GM23338 (cell line): Measurements from ENCODE around the gene OR1J1. TPM values are rescaled to one million over a fixed set of nuclear protein-coding genes. Genes with fewer than 3 reads are reported as not detected.

ENCODE experiments used
- ATAC-seq: fragments of 200-7000 bp; cut with Tn5 transposase; 3 replicates; pipeline ENCODE4 v1.9.1; 2020
- DNase-seq: peaks from one replicate; pipeline ENCODE4 v3.0.0-alpha.2; 2015; ENCODE audit warnings: low spot score
- H2AFZ ChIP-seq: fragments of 200-600 bp; sonication (generic); 2 replicates; pipeline ENCODE4 v1.8.0; 2016; ENCODE audit warnings: antibody characterized with exemption, mild to moderate bottlenecking, moderate library complexity
- H3F3A ChIP-seq: fragments of 200-600 bp; sonication (generic); replicated peaks from 2 replicates; pipeline ENCODE4 v1.8.0; 2017; ENCODE audit warnings: antibody characterized with exemption, mixed run types, low read depth
- H3K27ac ChIP-seq: fragments of 200-600 bp; sonication (generic); 2 replicates; pipeline ENCODE4 v1.6.1; 2016; ENCODE audit warnings: low read depth
- H3K27me3 ChIP-seq: fragments of 200-600 bp; sonication (generic); 2 replicates; pipeline ENCODE4 v1.8.0; 2016; ENCODE audit warnings: mild to moderate bottlenecking, mixed run types, moderate library complexity; ENCODE audit not compliant: insufficient read depth
- H3K36me3 ChIP-seq: fragments of 200-600 bp; sonication (generic); 2 replicates; pipeline ENCODE4 v1.8.0; 2016; ENCODE audit warnings: mild to moderate bottlenecking; ENCODE audit not compliant: insufficient read depth
- H3K4me1 ChIP-seq: fragments of 200-600 bp; sonication (generic); 2 replicates; pipeline ENCODE4 v1.8.0; 2016; ENCODE audit warnings: mild to moderate bottlenecking, moderate library complexity; ENCODE audit not compliant: insufficient read depth
- H3K4me2 ChIP-seq: fragments of 200-600 bp; sonication (generic); 2 replicates; pipeline ENCODE4 v1.7.1; 2017; ENCODE audit warnings: mixed run types
- H3K4me3 ChIP-seq: fragments of 200-600 bp; sonication (generic); 2 replicates; pipeline ENCODE4 v1.6.1; 2016; ENCODE audit warnings: mixed run types
- H3K79me2 ChIP-seq: fragments of 200-600 bp; sonication (generic); replicated peaks from 2 replicates; pipeline ENCODE4 v1.8.0; 2017; ENCODE audit warnings: mild to moderate bottlenecking; ENCODE audit not compliant: insufficient read depth
- H3K9me2 ChIP-seq: fragments of 200-600 bp; sonication (generic); 2 replicates; pipeline ENCODE4 v1.8.0; 2017; ENCODE audit not compliant: insufficient read depth
- H4K20me1 ChIP-seq: fragments of 200-600 bp; sonication (generic); replicated peaks from 2 replicates; pipeline ENCODE4 v1.8.0; 2017; ENCODE audit warnings: mild to moderate bottlenecking; ENCODE audit not compliant: insufficient read depth
- H3K27ac Mint-ChIP-seq: 2 replicates; pipeline ENCODE4 v1.8.0; 2020; ENCODE audit warnings: inconsistent platforms, mild to moderate bottlenecking, moderate library complexity, mixed read lengths
- H3K27me3 Mint-ChIP-seq: 3 replicates; pipeline ENCODE4 v1.8.0; 2022; ENCODE audit warnings: low read depth, mild to moderate bottlenecking, moderate library complexity, mixed read lengths, inconsistent platforms; ENCODE audit not compliant: insufficient read depth, poor library complexity
- H3K36me3 Mint-ChIP-seq: 3 replicates; pipeline ENCODE4 v1.8.0; 2021; ENCODE audit warnings: low read depth, mild to moderate bottlenecking, inconsistent platforms, moderate library complexity, mixed read lengths
- H3K4me1 Mint-ChIP-seq: 3 replicates; pipeline ENCODE4 v1.8.0; 2020; ENCODE audit warnings: mild to moderate bottlenecking, inconsistent platforms, mixed read lengths
- H3K4me3 Mint-ChIP-seq: 3 replicates; pipeline ENCODE4 v1.8.0; 2021; ENCODE audit warnings: moderate library complexity, mild to moderate bottlenecking, inconsistent platforms, mixed read lengths
- H3K9me3 Mint-ChIP-seq: 3 replicates; pipeline ENCODE4 v1.8.0; 2020; ENCODE audit warnings: moderate library complexity, mild to moderate bottlenecking, inconsistent platforms, mixed read lengths
- CREB1 ChIP-seq: fragments of 250-450 bp; sonication (Bioruptor Pico); IDR thresholded peaks from 2 replicates; pipeline ENCODE4 v1.5.0; 2020; ENCODE audit warnings: low read depth, mild to moderate bottlenecking, moderate library complexity
- EZH2 ChIP-seq: fragments of 200-600 bp; sonication (generic); IDR thresholded peaks from one replicate; pipeline ENCODE4 v1.8.0; 2017; ENCODE audit warnings: antibody characterized with exemption, mild to moderate bottlenecking, low read depth; ENCODE audit not compliant: unreplicated experiment
- EZH2phosphoT487 ChIP-seq: fragments of 200-600 bp; sonication (generic); IDR thresholded peaks from one replicate; pipeline ENCODE4 v1.8.1; 2018; ENCODE audit warnings: antibody characterized with exemption; ENCODE audit not compliant: unreplicated experiment
- JUNB ChIP-seq: IDR thresholded peaks from one replicate; pipeline ENCODE4 v1.6.1; 2016; ENCODE audit warnings: antibody characterized with exemption; ENCODE audit not compliant: unreplicated experiment
- NANOG ChIP-seq: IDR thresholded peaks from 2 replicates; pipeline ENCODE4 v1.6.1; 2016; ENCODE audit warnings: antibody characterized with exemption, borderline replicate concordance
- POLR2AphosphoS5 ChIP-seq: IDR thresholded peaks from 2 replicates; pipeline ENCODE4 v1.6.1; 2016; ENCODE audit warnings: antibody characterized with exemption, low read depth
- STAT1 ChIP-seq: IDR thresholded peaks from one replicate; pipeline ENCODE4 v1.6.1; 2016; ENCODE audit warnings: antibody characterized with exemption; ENCODE audit not compliant: unreplicated experiment
- ZNF114 ChIP-seq: fragments of 250-450 bp; sonication (Bioruptor Pico); IDR thresholded peaks from 2 replicates; pipeline ENCODE4 v1.5.0; 2020; ENCODE audit warnings: mild to moderate bottlenecking, moderate library complexity
- ZNF331 ChIP-seq: fragments of 250-450 bp; sonication (Bioruptor Pico); IDR thresholded peaks from 2 replicates; pipeline ENCODE4 v1.5.0; 2020; ENCODE audit warnings: low read depth, mild to moderate bottlenecking, moderate library complexity
- polyA plus RNA-seq: library from polyadenylated mRNA; unstranded; fragments of >200 nt; fragmentation: Nextera tagmentation; extraction: Ambion mirVana; gene quantifications from 2 replicates; pipeline ENCODE4 v1.2.1, GENCODE V29; 2016
- total RNA-seq: library from RNA; depleted of rRNA; stranded (reverse); fragments of >200 nt; shearing (Covaris generic); gene quantifications from 2 replicates; pipeline ENCODE4 v1.2.3, GENCODE V29; 2014
- TF ChIP-seq, protein P1 (sequence below), 2 experiments: fragments of 200-600 bp in 1 of 2; sonication (generic) in 1 of 2; conservative IDR thresholded peaks; 2 replicates each; pipeline versions ENCODE4 v1.5.1 to v1.6.1; 2016 to 2017; ENCODE audit warnings: antibody characterized with exemption in 2 of 2, low read depth in 2 of 2, mild to moderate bottlenecking in 2 of 2, moderate library complexity in 1 of 2
- TF ChIP-seq, protein P2 (sequence below): fragments of 250-450 bp; sonication (Bioruptor Pico); IDR thresholded peaks from 2 replicates; pipeline ENCODE4 v1.5.0; 2020; ENCODE audit warnings: mild to moderate bottlenecking, moderate library complexity
- TF ChIP-seq, protein P3 (sequence below): IDR thresholded peaks from one replicate; pipeline ENCODE4 v1.6.1; 2018; ENCODE audit warnings: antibody characterized with exemption; ENCODE audit not compliant: unreplicated experiment
- TF ChIP-seq, protein P4 (sequence below): IDR thresholded peaks from 2 replicates; pipeline ENCODE4 v1.6.1; 2016; ENCODE audit warnings: antibody characterized with exemption

Gene OR1J1
- total and polyA plus RNA-seq, 2 experiments from 2014 or later = not detected

DNA sequence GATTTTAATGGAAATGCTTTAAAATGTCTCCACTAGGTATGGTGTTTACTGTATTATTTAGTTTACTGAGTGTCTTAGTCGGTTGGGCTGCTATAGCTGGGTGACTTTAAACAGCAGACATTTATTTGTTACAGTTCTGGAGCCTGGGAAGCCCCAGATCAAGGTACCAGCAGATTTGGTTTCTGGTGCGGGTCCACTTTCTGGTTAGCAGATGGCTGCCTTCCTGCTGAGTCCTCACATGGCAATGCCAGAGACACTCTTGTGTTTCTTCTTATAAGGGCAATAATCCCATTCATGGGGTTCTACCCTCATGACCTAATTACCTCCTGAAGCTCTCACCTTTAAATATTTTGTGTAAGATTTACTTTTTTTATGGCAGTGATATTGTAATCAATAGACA, 40.5 kb upstream of the OR1J1 start:
- Histone ChIP-seq H3K4me1 (no peaks in the 10 kb centered on the region), H3K27me3 (peaks cover 7% of the 10 kb centered on the region; the same call in 1 of the 2 replicates), H2AFZ (no peak overlapping the region), H4K20me1 (no peaks in the 10 kb centered on the region), H3K27ac (no peak overlapping the region), H3K4me2 (no peak overlapping the region), H3F3A (no peaks in the 10 kb centered on the region), H3K9me2 (no peaks in the 10 kb centered on the region), H3K79me2 (no peaks in the 10 kb centered on the region), H3K4me3 (no peak overlapping the region), H3K36me3 (no peaks in the 10 kb centered on the region)
- Mint-ChIP-seq H3K4me3 (no peak overlapping the region), H3K36me3 (no peaks in the 10 kb centered on the region; the same call in 2 of the 3 replicates), H3K27ac (no peak overlapping the region), H3K9me3 (peaks cover 34% of the 10 kb centered on the region), H3K27me3 (no peaks in the 10 kb centered on the region), H3K4me1 (no peaks in the 10 kb centered on the region)
- no peak for DNase-seq
- ATAC-seq = no peak
- no peak for TF ChIP-seq EZH2phosphoT487
- no peak for TF ChIP-seq EZH2
- TF ChIP-seq POLR2AphosphoS5 = no peak
- TF ChIP-seq STAT1 = no peak
- TF ChIP-seq, protein P1, sequence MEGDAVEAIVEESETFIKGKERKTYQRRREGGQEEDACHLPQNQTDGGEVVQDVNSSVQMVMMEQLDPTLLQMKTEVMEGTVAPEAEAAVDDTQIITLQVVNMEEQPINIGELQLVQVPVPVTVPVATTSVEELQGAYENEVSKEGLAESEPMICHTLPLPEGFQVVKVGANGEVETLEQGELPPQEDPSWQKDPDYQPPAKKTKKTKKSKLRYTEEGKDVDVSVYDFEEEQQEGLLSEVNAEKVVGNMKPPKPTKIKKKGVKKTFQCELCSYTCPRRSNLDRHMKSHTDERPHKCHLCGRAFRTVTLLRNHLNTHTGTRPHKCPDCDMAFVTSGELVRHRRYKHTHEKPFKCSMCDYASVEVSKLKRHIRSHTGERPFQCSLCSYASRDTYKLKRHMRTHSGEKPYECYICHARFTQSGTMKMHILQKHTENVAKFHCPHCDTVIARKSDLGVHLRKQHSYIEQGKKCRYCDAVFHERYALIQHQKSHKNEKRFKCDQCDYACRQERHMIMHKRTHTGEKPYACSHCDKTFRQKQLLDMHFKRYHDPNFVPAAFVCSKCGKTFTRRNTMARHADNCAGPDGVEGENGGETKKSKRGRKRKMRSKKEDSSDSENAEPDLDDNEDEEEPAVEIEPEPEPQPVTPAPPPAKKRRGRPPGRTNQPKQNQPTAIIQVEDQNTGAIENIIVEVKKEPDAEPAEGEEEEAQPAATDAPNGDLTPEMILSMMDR (conservative IDR thresholded peaks at IDR 0.05; ENCODE audit: low read depth in 2 of 2) = no peak
- TF ChIP-seq CREB1 (CRISPR knock-in tag) = no peak
- TF ChIP-seq, protein P2, sequence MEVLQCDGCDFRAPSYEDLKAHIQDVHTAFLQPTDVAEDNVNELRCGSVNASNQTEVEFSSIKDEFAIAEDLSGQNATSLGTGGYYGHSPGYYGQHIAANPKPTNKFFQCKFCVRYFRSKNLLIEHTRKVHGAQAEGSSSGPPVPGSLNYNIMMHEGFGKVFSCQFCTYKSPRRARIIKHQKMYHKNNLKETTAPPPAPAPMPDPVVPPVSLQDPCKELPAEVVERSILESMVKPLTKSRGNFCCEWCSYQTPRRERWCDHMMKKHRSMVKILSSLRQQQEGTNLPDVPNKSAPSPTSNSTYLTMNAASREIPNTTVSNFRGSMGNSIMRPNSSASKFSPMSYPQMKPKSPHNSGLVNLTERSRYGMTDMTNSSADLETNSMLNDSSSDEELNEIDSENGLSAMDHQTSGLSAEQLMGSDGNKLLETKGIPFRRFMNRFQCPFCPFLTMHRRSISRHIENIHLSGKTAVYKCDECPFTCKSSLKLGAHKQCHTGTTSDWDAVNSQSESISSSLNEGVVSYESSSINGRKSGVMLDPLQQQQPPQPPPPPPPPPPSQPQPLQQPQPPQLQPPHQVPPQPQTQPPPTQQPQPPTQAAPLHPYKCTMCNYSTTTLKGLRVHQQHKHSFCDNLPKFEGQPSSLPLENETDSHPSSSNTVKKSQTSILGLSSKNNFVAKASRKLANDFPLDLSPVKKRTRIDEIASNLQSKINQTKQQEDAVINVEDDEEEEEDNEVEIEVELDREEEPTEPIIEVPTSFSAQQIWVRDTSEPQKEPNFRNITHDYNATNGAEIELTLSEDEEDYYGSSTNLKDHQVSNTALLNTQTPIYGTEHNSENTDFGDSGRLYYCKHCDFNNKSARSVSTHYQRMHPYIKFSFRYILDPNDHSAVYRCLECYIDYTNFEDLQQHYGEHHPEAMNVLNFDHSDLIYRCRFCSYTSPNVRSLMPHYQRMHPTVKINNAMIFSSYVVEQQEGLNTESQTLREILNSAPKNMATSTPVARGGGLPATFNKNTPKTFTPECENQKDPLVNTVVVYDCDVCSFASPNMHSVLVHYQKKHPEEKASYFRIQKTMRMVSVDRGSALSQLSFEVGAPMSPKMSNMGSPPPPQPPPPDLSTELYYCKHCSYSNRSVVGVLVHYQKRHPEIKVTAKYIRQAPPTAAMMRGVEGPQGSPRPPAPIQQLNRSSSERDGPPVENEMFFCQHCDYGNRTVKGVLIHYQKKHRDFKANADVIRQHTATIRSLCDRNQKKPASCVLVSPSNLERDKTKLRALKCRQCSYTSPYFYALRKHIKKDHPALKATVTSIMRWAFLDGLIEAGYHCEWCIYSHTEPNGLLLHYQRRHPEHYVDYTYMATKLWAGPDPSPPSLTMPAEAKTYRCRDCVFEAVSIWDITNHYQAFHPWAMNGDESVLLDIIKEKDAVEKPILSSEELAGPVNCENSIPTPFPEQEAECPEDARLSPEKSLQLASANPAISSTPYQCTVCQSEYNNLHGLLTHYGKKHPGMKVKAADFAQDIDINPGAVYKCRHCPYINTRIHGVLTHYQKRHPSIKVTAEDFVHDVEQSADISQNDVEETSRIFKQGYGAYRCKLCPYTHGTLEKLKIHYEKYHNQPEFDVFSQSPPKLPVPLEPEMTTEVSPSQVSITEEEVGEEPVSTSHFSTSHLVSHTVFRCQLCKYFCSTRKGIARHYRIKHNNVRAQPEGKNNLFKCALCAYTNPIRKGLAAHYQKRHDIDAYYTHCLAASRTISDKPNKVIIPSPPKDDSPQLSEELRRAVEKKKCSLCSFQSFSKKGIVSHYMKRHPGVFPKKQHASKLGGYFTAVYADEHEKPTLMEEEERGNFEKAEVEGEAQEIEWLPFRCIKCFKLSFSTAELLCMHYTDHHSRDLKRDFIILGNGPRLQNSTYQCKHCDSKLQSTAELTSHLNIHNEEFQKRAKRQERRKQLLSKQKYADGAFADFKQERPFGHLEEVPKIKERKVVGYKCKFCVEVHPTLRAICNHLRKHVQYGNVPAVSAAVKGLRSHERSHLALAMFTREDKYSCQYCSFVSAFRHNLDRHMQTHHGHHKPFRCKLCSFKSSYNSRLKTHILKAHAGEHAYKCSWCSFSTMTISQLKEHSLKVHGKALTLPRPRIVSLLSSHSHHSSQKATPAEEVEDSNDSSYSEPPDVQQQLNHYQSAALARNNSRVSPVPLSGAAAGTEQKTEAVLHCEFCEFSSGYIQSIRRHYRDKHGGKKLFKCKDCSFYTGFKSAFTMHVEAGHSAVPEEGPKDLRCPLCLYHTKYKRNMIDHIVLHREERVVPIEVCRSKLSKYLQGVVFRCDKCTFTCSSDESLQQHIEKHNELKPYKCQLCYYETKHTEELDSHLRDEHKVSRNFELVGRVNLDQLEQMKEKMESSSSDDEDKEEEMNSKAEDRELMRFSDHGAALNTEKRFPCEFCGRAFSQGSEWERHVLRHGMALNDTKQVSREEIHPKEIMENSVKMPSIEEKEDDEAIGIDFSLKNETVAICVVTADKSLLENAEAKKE (CRISPR knock-in tag) = no peak
- TF ChIP-seq, protein P3, sequence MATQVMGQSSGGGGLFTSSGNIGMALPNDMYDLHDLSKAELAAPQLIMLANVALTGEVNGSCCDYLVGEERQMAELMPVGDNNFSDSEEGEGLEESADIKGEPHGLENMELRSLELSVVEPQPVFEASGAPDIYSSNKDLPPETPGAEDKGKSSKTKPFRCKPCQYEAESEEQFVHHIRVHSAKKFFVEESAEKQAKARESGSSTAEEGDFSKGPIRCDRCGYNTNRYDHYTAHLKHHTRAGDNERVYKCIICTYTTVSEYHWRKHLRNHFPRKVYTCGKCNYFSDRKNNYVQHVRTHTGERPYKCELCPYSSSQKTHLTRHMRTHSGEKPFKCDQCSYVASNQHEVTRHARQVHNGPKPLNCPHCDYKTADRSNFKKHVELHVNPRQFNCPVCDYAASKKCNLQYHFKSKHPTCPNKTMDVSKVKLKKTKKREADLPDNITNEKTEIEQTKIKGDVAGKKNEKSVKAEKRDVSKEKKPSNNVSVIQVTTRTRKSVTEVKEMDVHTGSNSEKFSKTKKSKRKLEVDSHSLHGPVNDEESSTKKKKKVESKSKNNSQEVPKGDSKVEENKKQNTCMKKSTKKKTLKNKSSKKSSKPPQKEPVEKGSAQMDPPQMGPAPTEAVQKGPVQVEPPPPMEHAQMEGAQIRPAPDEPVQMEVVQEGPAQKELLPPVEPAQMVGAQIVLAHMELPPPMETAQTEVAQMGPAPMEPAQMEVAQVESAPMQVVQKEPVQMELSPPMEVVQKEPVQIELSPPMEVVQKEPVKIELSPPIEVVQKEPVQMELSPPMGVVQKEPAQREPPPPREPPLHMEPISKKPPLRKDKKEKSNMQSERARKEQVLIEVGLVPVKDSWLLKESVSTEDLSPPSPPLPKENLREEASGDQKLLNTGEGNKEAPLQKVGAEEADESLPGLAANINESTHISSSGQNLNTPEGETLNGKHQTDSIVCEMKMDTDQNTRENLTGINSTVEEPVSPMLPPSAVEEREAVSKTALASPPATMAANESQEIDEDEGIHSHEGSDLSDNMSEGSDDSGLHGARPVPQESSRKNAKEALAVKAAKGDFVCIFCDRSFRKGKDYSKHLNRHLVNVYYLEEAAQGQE = no peak
- no peak for TF ChIP-seq JUNB
- TF ChIP-seq NANOG = no peak
- TF ChIP-seq, protein P4, sequence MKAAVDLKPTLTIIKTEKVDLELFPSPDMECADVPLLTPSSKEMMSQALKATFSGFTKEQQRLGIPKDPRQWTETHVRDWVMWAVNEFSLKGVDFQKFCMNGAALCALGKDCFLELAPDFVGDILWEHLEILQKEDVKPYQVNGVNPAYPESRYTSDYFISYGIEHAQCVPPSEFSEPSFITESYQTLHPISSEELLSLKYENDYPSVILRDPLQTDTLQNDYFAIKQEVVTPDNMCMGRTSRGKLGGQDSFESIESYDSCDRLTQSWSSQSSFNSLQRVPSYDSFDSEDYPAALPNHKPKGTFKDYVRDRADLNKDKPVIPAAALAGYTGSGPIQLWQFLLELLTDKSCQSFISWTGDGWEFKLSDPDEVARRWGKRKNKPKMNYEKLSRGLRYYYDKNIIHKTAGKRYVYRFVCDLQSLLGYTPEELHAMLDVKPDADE = no peak
- TF ChIP-seq ZNF114 (CRISPR knock-in tag) = no peak
- TF ChIP-seq ZNF331 (CRISPR knock-in tag) = no peak
